RWPE1 (cell line): ENCODE data around the gene ERO1B.
"Not testable (repeated sequence)": the region's sequence is repeated elsewhere in the genome, so short reads cannot be mapped to it uniquely, and the experiment has no call there.

Source experiments
- CTCF ChIA-PET: fragments of 350-600 bp; sonication (Branson Sonifier 250); formaldehyde crosslinking; extraction: SDS; loops from one replicate; lab custom pipeline; 2021; lab: Yijun Ruan, JAX
- POLR2A ChIA-PET: fragments of 400-600 bp; formaldehyde crosslinking; extraction: SDS; loops from one replicate; lab custom pipeline; 2020; ENCODE audit warnings: antibody characterized with exemption; ENCODE audit not compliant: low non-redundant PET; lab: Yijun Ruan, JAX
- DNase-seq: peaks from one replicate; pipeline ENCODE4 v3.0.0; 2012; ENCODE audit warnings: low spot score
- H3K27ac ChIP-seq: fragments of 450-650 bp; 2 replicates; pipeline ENCODE4 v1.5.1; 2017
- CTCF ChIP-seq: fragments of 450-650 bp; conservative IDR thresholded peaks from 2 replicates; pipeline ENCODE4 v1.5.1; 2017; ENCODE audit warnings: low read depth, mild to moderate bottlenecking

ERO1B gene

GRCh38 chr1:236321101-236321500 lies 39.3 kb upstream of the ERO1B start:
- TF ChIP-seq CTCF: no peak
- POLR2A ChIA-PET: no interaction called here
- no peak for DNase-seq
- H3K27ac ChIP-seq: no peak overlapping the region
- CTCF ChIA-PET: no interaction called here

- no peak for DNase-seq
- no peak for TF ChIP-seq CTCF
- ChIA-PET POLR2A (no interaction called here), CTCF (no interaction called here)
- H3K27ac ChIP-seq: no peak overlapping the region
Measured at GRCh38 chr1:236320671-236321070, 38.9 kb upstream of the ERO1B start.

GRCh38 chr1:236320214-236320613 lies 38.5 kb upstream of the ERO1B start:
- no peak for TF ChIP-seq CTCF
- no peak overlapping the region for H3K27ac ChIP-seq
- ChIA-PET CTCF (no interaction called here), POLR2A (no interaction called here)
- no peak for DNase-seq

GRCh38 chr1:236316437-236316836 lies 34.7 kb upstream of the ERO1B start:
- no peak for DNase-seq
- POLR2A ChIA-PET: no interaction called here
- CTCF ChIA-PET: interaction anchor here (0.6 kb wide), 1 partner anchor 10 kb away, joined by 3 read pairs; no protein-coding TSS in a partner anchor
- H3K27ac ChIP-seq: no peak overlapping the region
- TF ChIP-seq CTCF: no peak

- no peak overlapping the region for H3K27ac ChIP-seq
- DNase-seq: no peak
- ChIA-PET POLR2A (no interaction called here), CTCF (no interaction called here)
- TF ChIP-seq CTCF: no peak
Measured at GRCh38 chr1:236315518-236315917, 33.8 kb upstream of the ERO1B start.

GRCh38 chr1:236315092-236315491 lies 33.3 kb upstream of the ERO1B start:
- no peak for DNase-seq
- H3K27ac ChIP-seq: no peak overlapping the region
- ChIA-PET POLR2A (no interaction called here), CTCF (no interaction called here)
- TF ChIP-seq CTCF: no peak

- H3K27ac ChIP-seq, POLR2A ChIA-PET, CTCF ChIA-PET, DNase-seq: not testable (repeated sequence)
Measured at GRCh38 chr1:236314050-236314449, 32.3 kb upstream of the ERO1B start.
